SK-N-DZ (cell line): ENCODE data around the gene PRPF19.

Source experiments
- DNase-seq: peaks from one replicate; pipeline ENCODE4 v3.0.0-alpha.2; 2015; ENCODE audit warnings: low spot score

PRPF19 gene

DNA sequence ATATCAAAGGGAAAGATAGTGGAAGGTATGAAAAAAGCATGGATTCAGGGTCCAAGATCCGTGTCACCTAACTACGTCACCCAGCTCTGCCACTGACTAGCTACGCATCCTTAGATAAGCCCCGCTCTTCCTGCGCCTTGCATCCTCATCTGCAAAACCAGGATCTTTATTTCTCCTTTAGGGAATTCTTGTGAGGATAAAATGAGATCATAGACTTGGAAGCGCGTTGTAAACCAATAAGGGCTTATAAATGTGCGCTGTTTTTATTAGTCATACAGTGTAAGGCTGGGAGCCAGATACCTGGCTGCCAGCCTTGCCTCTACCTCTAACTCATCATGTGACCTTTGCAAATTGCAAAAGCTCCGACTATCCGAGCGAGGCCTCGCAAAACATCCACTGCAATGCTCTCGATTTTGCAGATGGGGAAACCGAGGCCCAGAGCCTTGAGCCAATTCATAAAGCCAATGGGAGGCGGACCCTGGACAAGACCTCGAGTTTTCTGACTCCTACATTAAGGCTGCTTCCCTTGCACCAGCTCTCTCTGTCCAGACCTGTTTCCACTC, 753 bp downstream of the PRPF19 start:
- no peak for DNase-seq

DNA sequence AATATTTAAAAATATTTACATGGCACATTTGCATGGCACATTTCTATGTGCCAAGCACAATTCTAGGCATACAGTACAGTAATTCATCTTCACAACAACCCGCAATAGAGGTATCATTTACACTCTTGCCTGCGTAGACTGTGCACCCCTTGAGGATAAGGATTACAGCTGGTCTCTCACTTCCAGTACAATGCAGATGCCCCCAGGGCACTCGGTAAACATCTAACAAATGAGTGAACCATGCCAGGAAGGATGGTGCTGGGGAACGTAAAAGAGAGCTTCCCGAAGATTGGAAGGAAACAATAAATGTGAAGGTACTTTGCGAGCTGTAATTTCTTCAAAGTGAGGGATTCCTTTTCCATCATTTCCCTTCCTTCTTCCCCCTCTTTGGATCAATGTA, 1.3 kb downstream of the PRPF19 start:
- no peak for DNase-seq

DNA sequence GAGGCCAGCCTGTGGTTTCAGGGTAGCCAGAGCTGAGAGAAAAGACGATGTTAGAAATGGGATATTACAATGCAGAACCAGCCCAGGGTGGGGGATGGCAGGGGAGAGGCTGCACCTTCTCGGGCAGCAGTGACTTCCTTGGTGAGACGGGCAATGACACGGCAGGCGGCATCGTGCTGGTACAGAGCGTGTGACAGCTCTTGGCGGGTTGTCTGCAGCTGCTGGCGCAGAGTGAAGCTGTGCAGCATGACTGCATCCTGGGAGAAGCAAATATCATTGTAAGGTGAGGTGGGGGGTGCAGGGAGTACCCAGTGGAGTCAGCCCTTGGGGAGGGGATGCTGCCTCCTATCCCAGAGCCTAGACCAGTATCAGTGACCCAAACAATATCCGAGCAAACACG, 3.8 kb downstream of the PRPF19 start:
- no peak for DNase-seq

DNA sequence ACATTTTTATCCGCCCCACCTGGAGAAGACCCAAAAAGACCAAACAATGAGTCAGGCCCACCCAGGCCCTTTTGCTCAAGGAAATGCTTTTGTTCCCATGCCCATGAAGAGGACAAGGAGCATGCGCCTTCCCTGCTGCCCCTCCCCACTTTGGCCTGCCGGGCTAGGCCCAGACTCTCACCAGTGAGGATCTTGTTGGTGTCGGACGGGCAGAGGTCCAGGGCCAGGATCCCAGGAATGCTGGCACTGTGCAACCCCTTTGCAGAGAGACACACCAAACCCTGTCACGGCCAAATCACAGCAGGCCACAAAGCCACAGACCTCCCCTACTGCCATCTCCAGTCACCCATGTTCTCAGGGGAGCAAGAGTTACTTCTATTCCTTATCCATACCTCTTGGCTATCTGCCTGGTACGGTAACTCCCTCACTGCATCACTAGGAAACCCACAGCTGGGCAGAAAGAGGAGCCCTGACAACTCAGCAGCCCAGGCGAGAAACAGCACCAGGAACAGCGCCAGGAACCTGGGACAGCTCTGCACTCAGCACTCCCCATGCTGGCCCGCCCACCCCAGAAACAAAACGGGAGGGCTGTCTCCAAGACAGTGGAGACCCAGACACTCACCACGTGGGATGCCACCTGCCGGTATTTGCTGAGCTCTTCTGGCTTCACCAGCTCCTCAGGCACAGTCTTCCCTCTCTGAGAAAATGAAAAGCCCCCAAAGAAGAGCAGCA, 5.5 kb downstream of the PRPF19 start:
- no peak for DNase-seq

DNA sequence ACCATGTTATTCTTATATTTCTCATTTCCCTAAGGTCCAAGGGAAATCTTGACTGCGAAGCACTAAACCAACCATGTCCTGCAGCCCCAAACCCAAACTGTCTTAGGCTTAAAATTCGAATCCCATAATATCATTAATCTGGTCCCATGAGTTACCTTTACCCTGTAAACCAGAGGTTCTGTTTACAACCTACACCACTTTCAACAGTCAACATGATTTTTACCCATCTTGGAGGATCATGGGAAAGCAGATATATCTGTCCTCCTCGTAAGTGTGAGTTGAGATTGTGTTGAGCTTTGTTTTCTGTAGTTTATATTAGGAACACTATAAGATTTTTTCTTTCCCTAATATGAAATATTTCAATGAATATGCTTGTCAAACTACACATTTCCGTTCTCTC, 6.4 kb downstream of the PRPF19 start:
- DNase-seq, result no peak

DNA sequence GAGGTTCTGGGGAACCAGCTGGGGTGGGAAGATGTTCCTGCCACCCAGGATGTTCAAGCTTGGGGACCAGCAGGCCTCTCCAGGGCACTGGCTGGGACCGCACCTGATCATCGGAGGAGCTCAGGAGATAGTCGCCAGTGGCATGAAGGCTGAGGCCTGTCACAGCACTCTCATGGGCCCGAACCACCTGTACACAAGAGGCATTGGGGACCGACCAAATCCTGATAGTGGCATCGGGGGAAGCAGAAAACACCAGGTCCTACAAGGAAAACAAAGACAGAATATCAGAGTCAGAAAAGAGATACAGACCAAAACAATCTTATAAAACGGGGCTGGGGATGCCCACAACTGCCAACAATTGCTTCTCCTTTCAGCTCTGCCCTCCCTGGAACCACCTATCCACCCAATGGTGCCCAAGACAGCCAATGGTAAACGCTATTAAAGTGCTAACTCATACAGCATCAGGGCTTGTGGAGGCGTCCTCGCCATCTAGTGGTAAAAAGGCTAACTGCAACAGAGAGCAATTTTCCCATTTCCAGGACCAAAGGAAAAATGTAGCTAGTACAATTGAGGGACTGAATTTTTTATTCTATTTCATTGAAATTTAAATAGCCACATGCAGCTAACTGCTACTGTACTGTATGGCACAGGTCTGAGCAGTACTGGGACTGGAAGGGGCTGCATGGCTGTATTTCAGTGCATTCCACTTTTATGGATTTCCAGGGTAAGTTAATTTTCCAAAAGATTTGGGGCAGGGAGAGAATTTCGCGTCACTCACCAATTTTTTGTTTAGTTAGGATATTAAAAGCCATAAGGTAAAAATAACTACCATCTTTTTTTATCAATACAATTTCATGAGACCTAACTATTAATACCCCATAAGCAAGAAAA, 7.1 kb downstream of the PRPF19 start:
- peak; percentile 62 for DNase-seq

DNA sequence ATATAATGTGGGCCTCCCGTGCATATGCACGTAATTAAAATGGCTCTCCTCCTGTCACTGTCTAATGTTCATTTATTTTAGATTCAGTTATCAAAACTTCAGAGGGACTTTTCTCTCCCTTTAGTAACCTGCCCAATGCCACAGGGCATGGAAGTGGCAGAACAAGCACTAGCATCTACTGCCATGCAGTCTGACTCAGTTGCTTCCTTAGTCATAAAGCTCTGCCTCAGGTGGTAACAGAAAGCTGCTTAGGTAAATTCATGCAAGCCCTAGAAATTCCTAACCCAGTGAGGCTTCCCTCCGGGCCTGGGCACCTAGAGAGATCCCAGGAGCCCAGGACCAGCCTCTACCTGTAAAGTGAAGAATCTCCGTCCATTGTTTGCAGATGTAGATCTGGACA, 8.9 kb downstream of the PRPF19 start:
- no peak for DNase-seq

DNA sequence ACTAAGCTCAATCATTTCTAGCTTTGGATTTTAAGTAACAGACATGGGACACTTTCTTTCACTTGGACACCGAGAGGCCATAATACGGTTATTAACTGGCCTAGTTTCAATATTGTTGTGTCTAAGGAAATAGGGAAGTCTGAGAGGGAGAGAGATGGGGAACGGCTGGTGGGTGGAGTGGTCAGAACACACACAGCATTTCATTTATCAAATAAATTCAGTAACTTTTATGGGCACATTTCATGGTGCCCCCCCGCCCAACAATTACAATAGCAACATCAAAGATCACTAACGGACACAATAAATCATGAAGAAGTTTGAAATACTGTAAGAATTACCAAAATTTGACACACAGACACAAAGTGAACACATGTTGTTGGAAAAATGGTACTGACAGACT, 10.7 kb downstream of the PRPF19 start:
- no peak for DNase-seq

DNA sequence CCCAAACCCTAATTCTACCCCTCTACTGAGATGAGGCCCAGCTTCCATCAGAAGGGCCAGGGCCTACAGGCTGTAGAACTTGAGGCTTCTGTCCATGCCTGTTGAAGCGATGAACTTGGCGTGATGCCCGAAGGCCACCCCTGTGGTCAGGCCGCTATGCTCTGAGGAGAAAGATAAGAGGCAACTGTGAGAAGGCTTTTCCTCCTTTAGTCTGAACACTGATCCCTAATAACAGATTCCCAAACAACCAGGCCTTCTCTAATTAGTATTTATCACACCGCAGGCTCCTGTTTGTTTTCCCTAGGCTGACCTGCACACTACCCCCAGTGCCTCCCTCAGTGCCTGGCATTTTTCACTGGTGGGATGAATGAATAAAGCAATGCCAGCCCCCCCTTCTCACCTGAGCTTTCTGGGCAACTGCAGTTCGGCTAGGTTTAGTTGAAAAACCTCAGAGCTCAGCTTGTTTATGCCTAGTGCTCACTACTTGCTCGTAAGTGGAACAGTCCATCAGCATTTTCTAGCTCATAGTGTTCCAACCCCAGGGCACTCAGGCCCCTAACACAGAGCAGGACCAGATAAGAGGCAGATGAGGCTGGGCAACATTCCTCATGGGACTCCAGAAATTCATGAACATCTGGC, 15.2 kb downstream of the PRPF19 start:
- no peak for DNase-seq

DNA sequence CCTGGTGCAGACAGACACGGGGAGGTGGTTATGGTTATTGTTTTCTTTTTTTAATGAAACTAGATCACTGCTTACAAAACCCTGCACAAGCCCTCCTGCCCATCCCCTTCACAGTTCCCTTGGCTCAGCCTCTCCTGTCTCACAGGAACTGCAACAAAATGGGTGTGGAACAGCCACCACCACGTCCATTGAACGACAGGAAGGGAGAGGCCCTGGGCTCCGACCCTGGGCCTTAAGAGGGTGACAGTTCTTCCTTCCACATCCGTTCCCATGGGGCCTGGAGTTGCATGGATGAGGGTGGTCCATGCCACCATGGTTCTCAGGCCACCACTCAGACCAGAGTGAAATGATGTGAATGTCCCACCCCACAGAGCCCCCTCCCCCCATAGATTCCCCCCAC, 15.7 kb downstream of the PRPF19 start:
- DNase-seq, result no peak

DNA sequence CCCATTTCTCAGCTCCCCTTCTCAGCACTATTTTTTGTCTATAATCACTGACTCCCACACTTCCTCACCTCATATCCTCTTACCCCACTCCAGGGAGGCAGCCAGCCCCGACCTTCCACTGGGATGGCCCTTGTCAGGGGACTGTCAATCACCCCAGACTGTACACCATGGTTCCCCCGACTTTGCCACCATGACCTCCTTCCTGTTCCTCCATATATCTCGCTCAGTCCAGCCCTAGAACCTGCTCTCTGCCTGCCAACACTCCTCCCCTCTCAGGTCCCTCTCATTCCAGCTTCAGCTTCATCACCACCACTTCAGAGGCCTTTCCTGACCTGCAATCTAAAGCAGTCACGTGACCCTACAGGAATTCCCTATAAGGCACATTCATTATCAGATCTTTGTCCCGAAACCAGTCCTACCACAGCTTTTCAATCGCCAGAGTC, 16.5 kb downstream of the PRPF19 start:
- no peak for DNase-seq

DNA sequence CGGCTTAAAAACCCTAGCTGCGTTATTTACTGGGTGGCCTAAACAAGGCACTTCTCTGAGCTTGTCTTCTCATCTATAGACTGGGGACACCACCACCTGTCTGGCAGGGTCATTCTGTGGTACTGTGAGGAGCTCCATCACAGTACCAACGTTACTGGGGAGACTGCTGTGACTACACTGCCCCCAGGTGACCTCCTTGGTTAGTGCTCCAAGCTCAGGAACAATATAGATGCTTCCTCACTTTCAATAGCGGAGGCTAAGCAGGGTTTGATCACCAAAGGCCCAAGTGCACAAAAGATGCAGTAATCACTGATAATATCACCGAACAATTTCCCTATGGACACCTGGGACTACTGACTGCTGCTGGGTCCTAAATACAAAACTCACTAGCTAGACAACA, 18.8 kb downstream of the PRPF19 start:
- DNase-seq, result peak; percentile 40

DNA sequence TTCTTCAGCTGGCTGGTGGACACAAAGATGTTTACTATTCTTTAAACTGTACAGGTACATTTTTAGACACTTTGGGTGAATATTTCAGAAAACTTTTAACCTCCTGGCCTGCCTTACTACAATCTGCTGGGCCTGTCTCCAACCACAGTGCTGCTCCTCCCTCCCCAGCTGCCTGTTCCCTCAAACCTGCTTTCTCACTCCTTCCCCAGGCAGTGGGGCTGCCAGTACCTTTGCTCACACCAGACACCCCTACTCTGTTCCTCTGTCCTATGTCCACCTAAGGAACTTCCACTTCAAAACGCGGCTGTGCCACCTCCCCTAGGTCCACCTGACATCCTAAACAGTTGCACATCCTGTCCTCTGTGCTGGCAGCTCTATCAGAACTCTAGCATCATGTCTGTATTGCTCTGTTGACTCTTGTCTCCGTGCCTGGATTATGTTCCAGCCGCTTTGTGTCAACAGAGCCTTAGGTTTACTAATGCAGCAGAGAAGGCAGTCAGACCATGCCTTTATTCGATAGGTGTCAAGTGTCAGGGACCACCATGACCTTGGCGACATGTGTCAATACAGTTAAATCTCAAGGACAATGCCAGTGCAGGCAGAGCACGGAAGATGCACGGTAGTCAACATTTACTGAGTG, 25.6 kb downstream of the PRPF19 start:
- no peak for DNase-seq

DNA sequence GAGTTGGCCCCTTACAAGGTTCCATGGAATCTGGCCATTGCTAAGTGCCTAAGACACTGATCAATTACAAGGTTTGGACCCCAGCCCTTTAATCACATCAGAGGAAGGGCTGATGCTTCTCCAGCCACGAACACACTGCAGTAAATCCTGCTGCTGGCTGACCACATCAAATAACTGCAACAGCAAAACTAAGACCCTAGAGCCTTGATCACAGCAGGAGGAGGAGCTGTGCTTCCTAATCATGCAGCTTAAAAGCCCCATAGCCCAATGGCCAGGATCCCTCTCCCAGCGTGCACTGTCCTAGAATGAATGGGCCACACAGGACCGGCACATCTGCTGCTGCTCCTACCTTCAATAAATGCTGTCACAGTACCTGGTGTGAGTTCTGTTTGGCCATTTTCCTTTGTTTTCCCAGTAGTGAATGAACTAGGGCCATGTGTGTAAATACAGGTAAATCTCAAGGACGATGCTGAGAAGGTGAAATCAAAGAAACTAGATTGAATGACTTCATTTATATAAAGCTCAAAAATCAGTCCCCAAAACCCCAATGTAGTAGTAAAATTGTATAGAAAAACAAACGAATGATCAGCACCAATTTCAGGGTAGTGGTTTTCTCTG, 26.3 kb downstream of the PRPF19 start:
- DNase-seq, result no peak

DNA sequence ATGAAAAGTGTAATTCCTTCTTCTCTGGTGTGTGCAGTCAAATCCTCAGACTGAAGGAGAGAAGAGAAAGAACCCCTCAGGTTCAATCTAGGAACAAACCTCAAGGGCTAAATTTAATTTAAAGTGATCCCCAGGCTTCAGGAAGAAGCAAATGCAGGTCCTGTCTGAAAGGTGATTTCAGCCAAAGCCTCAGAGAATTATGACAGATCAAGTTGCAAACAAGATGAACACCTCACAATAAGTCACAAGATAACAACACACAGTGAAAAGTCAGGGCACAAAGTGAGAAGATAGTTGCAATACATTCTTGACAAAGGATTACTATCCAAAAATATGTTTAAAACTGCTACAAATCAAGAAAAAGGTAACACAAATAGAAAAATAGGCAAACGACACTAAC, 27.3 kb downstream of the PRPF19 start:
- no peak for DNase-seq

DNA sequence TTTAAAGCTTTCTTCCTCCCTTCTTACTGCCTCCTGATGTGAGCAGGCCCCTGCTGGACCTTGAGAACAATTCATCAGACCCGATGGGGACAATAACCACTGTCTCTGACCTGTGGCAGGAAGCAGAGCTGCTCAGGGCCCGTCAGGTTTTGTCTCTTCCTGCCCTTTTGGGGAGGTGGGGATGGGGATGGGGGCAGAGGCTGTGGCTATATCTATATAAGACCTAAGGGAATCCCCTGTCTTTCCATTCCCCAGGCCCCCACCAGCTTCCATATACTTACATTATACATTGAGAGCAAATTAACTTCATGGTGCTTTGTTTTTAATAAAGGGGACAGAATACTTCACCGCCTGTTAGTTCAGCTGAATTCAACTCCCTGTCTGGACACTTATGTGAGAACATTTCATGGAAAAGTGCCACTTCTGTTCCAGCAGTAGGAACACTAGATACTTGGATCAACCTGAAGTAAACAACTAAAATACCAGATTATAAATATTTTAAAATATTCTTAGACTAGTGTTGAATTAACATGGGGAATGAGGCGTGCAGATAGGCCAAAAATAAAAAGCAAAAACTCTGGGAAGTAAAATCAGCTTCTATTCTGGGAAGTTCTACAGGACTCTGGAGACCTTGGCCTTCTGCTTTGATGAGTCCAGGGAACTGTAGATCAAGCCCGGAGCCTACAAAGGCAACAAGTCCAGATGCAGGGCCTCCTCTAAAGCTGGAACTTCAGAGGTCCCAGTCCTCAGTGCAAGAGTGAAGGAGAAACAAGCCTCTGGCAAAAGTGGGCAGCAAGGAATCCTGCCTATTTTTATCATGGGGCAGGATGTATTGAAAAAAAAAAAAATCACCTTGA, 27.9 kb downstream of the PRPF19 start:
- DNase-seq, result no peak

DNA sequence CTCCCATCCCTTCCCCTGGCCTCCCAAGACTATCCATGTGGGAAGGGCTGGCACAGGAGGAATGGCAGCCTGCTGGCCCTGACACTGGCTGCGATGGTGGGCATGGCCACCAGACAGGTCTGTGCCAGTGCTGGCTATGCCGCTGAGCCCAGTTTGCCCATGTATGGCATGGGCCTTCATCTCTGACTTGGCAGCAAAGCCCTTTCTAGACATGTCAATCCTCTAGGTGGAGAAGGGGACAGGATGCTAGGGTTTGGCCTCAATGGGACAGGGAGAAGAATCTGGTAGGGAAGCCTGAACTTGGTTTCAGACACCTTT, 30.3 kb downstream of the PRPF19 start:
- no peak for DNase-seq

DNA sequence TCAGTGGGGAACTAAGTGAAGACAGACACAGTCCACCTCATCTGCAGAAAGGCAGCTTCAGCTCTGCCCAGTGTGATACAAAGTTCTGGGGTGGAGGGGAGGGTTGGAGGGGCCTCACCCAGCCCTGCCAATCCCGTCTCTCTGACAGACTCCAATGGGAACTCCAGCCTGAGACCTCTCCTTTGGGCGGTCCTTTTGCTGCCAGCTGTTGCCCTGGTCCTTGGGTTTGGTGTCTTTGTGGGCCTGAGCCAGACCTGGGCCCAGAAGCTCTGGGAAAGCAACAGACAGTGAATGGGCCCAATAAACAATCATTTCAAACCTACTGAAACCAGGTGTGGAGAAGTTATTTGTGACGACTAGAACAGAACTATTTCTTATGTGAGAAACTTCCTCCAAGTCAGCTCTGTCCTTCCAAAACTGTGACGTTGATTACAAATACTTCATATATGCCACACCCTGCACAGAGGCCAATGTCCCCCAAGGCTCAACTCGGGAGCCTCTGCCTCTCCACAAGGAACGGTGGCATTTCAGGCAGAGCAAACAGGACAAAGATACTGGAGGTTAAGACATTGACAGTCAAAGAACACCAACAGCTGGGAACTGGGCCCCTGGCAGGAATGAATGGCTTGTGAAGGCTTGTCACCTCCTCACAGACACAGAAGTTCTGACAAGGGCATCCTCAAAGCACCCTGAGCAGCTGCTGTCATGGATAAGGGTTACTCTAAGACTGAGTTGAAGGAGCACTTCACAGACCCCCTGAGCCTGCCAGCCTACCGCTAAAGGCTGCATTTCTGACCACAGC, 30.8 kb downstream of the PRPF19 start:
- no peak for DNase-seq
